MCF 10A (cell line): ENCODE data around the gene CHL1. TPM values are rescaled to one million over a fixed set of nuclear protein-coding genes. Genes with fewer than 3 reads are reported as not detected.

Experiments
- BruUV-seq: library from RNA; stranded (reverse); fragments of 400-500 nt; replicated peaks from 2 replicates; lab custom pipeline; 2021; lab: Mats Ljungman, UMichigan
- CTCF ChIA-PET: fragments of 300-600 bp; sonication (Branson Sonifier 250); formaldehyde crosslinking; extraction: SDS; loops from one replicate; lab custom pipeline; 2021; ENCODE audit warnings: antibody characterized with exemption, inconsistent platforms; lab: Yijun Ruan, JAX
- POLR2A ChIA-PET: fragments of 300-600, 350-650 bp; sonication (Branson Sonifier 250); formaldehyde crosslinking; extraction: SDS; loops from one replicate; lab custom pipeline; 2020; ENCODE audit warnings: antibody characterized with exemption, inconsistent platforms; lab: Yijun Ruan, JAX
- DNase-seq: peaks from one replicate; pipeline ENCODE4 v3.0.0-alpha.2; 2018; ENCODE audit not compliant: unreplicated experiment
- H3K27ac Mint-ChIP-seq: one replicate; pipeline ENCODE4 v1.8.0; 2022; ENCODE audit warnings: mild to moderate bottlenecking, low read depth, mixed read lengths; ENCODE audit not compliant: unreplicated experiment
- H3K27me3 Mint-ChIP-seq: one replicate; pipeline ENCODE4 v1.8.0; 2022; ENCODE audit warnings: mixed read lengths; ENCODE audit not compliant: insufficient read depth, unreplicated experiment
- H3K36me3 Mint-ChIP-seq: one replicate; pipeline ENCODE4 v1.8.0; 2022; ENCODE audit warnings: mild to moderate bottlenecking, moderate library complexity, mixed read lengths; ENCODE audit not compliant: insufficient read depth, unreplicated experiment
- H3K4me1 Mint-ChIP-seq: one replicate; pipeline ENCODE4 v1.8.0; 2022; ENCODE audit warnings: mixed read lengths; ENCODE audit not compliant: insufficient read depth, unreplicated experiment
- H3K4me3 Mint-ChIP-seq: one replicate; pipeline ENCODE4 v1.8.0; 2022; ENCODE audit warnings: mild to moderate bottlenecking, moderate library complexity, mixed read lengths; ENCODE audit not compliant: unreplicated experiment
- H3K9me3 Mint-ChIP-seq: one replicate; pipeline ENCODE4 v1.8.0; 2022; ENCODE audit warnings: mixed read lengths; ENCODE audit not compliant: unreplicated experiment
- CTCF ChIP-seq: fragments of 200-600 bp; IDR thresholded peaks from one replicate; pipeline ENCODE4 v1.8.0; 2022; ENCODE audit warnings: antibody characterized with exemption, mild to moderate bottlenecking; ENCODE audit not compliant: unreplicated experiment
- intact Hi-C: fragments of 100-400 bp; cut with micrococcal nuclease; formaldehyde crosslinking; loops from 2 replicates; pipeline ENCODE4 v1.14.1; 2022
- total RNA-seq: library from RNA; stranded (reverse); gene quantifications from 2 replicates; pipeline ENCODE4 v1.2.3, GENCODE V29; 2022

Gene CHL1
- total RNA-seq, 1 experiment from 2014 or later = not detected

GRCh38 chr3:217099-217813 is 20.7 kb downstream of the CHL1 start:
- BruUV-seq = no TSS peak
- no peak overlapping the region for H3K4me3 Mint-ChIP-seq
- ChIA-PET CTCF (interaction anchor here (0.5 to 0.7 kb wide), 2 partner anchors 8 to 67 kb away, joined by 3 to 6 read pairs; no protein-coding TSS in a partner anchor), POLR2A (no interaction called here)
- no peaks in the 10 kb centered on the region for H3K36me3 Mint-ChIP-seq
- H3K9me3 Mint-ChIP-seq = no peaks in the 10 kb centered on the region
- peaks cover 17% of the 10 kb centered on the region for H3K27me3 Mint-ChIP-seq
- TF ChIP-seq CTCF = no peak
- intact Hi-C loops = no loop called here
- no peak for DNase-seq
- no peak overlapping the region for H3K27ac Mint-ChIP-seq
- peaks cover 6% of the 10 kb centered on the region for H3K4me1 Mint-ChIP-seq

GRCh38 chr3:217948-218347 is 21.4 kb downstream of the CHL1 start:
- intact Hi-C loops = no loop called here
- H3K4me1 Mint-ChIP-seq = peaks cover 6% of the 10 kb centered on the region
- CTCF ChIA-PET = interaction anchor here (0.5 to 0.7 kb wide), 2 partner anchors 9 to 68 kb away, joined by 3 to 6 read pairs; no protein-coding TSS in a partner anchor
- TF ChIP-seq CTCF = no peak
- H3K27me3 Mint-ChIP-seq = peaks cover 10% of the 10 kb centered on the region
- no peak for DNase-seq
- POLR2A ChIA-PET = no interaction called here
- H3K36me3 Mint-ChIP-seq = no peaks in the 10 kb centered on the region
- no peaks in the 10 kb centered on the region for H3K9me3 Mint-ChIP-seq
- H3K4me3 Mint-ChIP-seq = no peak overlapping the region
- BruUV-seq = no TSS peak
- no peak overlapping the region for H3K27ac Mint-ChIP-seq

- H3K27ac Mint-ChIP-seq = no peak overlapping the region
- no peaks in the 10 kb centered on the region for H3K4me1 Mint-ChIP-seq
- H3K36me3 Mint-ChIP-seq = no peaks in the 10 kb centered on the region
- CTCF ChIA-PET = no interaction called here
- TF ChIP-seq CTCF = no peak
- DNase-seq = no peak
- BruUV-seq = no TSS peak
- H3K27me3 Mint-ChIP-seq = peaks cover 9% of the 10 kb centered on the region
- H3K4me3 Mint-ChIP-seq = no peak overlapping the region
- POLR2A ChIA-PET = no interaction called here
- no peaks in the 10 kb centered on the region for H3K9me3 Mint-ChIP-seq
- intact Hi-C loops = no loop called here
Observed at GRCh38 chr3:228442-229182, 32.0 kb downstream of the CHL1 start.

GRCh38 chr3:229183-229661 is 32.7 kb downstream of the CHL1 start:
- H3K4me3 Mint-ChIP-seq = no peak overlapping the region
- H3K27ac Mint-ChIP-seq = no peak overlapping the region
- ChIA-PET CTCF (no interaction called here), POLR2A (no interaction called here)
- H3K27me3 Mint-ChIP-seq = peaks cover 9% of the 10 kb centered on the region
- H3K36me3 Mint-ChIP-seq = no peaks in the 10 kb centered on the region
- H3K9me3 Mint-ChIP-seq = no peaks in the 10 kb centered on the region
- BruUV-seq = no TSS peak
- DNase-seq = no peak
- H3K4me1 Mint-ChIP-seq = no peaks in the 10 kb centered on the region
- no peak for TF ChIP-seq CTCF
- intact Hi-C loops = no loop called here
